Measurements from ENCODE around the gene B3GALT4.

- no peak for TF ChIP-seq EZH2 (IDR thresholded peaks at IDR 0.05; ENCODE audit: low read length, missing control alignments)
- TF ChIP-seq CTCF (conservative IDR thresholded peaks at IDR 0.05 in 1 of 2, IDR thresholded peaks at IDR 0.05 in 1 of 2; ENCODE audit: low read depth in 1 of 2, low read length in 2 of 2): peak; percentile 36 to 49
These were observed 3.1 kb downstream of the B3GALT4 start for GRCh38 chr6:33279971-33280511.

All from fibroblast of lung (primary cell).